Activated effector memory CD4-positive, alpha-beta T cell treated with anti-CD3 and anti-CD28 coated beads, Interleukin-2, amount 50 U/mL, for 16 hours (primary cell): ENCODE measurements around the gene ARHGAP40.

Source experiments
- DNase-seq: peaks from one replicate; pipeline ENCODE4 v3.0.0-alpha.2; 2020

The ARHGAP40 gene

DNA sequence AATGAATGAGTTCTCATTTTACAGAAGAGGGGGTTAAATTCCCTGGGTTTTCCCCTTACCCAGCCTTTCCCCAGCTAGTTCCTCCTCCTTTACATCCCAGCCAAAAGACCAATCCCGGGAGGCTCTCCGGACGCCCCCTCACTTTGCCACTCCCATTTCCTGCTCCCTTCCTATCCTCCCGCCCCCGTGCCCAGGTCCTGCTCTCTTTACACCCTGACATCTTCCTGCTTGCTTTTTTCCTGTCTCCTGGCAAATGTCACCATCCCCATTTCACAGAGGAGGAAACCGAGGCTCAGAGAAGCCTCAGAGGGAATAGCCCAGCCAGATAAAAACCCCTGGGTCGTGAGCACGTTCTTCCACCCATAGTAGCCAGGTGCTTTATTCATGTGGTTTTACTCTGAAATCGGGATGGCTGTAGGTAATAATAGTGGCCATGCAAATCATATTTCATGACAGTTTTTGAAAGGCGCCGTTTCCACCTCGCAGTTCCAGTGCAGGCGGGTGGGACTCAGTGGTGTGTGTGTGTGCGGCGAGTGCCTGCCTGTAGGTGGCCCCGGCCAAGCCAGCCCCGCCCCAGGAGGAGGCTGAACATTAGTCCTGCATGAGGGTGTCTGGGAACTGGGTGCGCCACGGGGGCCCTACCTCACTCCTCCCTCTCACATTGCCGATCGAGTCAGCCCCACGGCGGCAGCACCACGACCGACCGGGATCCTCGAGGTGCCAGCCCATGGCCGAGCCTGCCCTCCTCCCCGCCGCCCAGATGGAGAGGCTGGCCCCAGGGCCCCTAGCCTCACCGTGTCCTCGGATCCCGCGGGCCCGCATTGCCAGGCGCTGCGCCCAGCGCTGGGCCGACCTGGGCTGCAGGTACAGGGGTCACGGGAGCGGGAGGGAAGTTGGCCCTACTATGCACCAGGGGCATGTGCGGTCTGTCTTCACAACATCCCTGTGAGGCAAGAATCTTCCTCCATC is at the start of gene ARHGAP40:
Gene ARHGAP40, plus strand, starts transcription at position 594 of the 969 bp plus-strand sequence.
- DNase-seq: no peak

DNA sequence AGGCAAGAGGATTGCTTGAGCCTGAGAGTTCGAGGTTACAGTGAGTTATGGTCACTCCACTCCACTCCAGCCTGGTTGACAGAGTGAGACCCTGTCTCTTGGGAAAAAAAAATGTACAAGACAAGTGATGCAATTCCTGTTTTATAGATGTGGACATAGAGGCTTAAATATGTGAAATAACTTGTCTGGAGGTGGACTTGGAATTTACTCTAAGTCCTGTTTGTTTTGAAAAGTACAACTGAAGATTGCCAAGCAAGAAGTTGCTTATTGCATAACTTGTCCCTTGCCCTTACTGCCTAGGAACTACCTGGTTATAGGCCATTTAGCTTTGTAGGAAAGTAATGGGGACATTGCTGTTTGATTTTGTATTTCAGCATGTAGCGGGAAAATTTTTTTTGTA is 46.6 kb upstream of the ARHGAP40 start:
- DNase-seq: no peak

DNA sequence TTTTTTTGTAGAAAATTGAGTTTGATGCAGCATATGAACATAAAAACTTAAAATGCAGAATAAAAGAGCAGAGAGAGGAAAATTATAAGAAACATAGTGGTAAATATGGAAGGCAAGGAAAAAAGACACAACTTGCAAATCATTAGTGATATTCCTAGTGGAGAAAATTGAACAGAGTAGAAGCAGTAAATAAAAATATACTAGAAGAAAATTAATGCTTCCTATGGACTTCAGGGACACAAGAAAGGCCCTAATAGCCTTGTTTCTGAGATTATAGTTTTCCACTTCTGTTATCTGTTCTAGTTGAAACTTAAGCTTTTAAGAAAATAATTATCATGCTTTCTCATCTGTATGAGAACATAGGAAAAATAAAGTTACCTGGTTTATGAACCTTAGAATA is 46.2 kb upstream of the ARHGAP40 start:
- no peak for DNase-seq

DNA sequence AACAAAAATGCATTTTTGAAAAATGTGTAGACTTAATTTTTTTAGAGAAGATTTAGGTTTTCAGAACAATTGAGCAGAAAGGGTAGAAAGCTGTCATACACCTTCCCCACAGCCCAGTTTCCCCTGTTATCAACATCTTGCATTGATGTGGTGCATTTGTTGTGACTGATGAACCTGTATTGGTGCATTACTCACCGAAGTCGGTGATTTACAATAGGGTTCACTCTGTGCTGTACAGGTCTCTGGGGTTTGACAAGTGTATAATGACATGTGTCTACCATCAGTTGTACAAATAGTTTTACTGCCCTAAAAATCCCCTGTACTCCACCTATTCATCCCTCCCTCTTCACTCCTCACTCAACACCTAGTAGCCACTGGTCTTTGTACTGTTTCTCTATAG is 44.4 kb upstream of the ARHGAP40 start:
- DNase-seq: no peak

DNA sequence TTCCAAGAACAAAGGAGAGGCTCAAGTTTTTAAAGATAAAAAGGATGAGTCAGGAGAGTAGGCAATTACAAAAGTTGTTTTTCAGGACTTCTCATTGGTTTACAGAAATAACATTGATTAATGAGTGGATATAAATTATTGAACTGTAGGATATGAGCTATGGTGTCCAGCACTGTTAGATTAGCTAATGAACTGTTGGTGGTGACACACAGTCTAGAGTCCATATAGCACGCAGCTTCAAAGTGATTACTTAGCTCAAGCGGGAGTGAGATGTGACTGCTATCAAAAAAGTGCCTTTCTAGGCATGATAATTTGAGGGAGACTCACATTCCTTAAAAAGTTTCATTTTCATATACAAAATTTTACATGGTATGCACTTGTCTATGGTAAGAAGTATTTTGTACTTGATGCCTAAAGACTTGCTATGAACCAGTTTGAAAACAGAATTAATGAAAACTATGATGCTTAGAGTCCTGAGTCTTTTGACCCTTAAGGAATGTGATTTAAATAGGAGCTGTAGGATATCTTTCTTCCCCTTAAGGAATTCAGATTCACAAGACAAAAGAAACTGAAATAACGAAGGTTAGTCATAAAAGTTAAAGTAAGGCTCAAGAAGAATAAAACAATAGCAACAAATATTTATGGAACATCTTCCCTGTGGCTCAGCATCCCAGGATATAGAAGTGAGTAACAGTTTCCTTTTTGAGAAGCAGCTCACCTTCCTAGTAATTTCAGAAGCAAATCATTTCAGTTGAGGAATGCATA is 42.8 kb upstream of the ARHGAP40 start:
- DNase-seq: no peak

DNA sequence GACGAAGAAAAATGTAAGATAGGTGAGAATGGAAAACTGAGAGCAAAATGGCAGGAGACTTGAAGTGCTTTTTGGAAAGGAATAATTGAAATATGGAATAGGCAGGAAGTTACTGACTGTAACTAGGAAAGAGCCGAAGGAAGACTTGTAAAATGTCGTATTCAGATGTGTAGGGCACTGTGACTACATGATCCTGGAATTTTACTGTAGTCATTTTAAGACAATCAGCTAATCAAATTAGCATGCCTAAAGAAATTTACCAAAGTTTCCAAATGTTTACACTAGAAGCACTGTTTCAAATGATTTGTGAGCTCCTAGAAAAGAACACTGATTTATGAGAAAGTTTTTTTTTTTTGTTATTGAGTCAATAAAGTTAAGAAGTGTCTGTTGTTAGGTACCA is 41.8 kb upstream of the ARHGAP40 start:
- DNase-seq: no peak

DNA sequence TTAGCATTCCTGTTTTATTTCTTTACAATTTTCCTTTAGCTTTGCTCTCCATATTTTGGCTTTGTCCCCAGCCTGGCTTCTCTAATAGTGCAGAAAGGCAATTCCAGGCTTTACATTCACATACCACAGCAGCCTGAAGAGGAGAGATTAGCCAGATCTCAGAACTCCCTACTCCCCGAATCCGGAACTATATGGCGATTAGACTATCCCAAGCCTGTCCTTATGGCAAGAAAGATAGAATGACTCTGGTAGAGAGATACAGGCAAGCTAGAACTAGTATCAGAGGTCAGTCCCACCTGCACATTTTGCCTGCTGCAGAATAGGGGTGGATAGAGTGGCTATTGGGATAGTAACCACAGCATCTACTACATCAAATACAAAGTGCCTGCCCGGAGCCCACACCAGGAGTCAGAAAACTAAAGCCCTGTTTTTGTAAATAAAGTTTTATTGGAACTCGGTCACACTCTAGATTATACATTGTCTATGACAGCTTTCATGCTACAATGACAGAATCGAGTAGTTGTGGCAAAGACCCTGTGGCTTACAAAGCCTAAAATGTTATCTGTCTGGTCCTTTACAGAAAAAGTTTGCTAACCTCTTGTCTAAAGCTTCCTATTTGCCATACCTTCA is 37.7 kb upstream of the ARHGAP40 start:
- DNase-seq: no peak

DNA sequence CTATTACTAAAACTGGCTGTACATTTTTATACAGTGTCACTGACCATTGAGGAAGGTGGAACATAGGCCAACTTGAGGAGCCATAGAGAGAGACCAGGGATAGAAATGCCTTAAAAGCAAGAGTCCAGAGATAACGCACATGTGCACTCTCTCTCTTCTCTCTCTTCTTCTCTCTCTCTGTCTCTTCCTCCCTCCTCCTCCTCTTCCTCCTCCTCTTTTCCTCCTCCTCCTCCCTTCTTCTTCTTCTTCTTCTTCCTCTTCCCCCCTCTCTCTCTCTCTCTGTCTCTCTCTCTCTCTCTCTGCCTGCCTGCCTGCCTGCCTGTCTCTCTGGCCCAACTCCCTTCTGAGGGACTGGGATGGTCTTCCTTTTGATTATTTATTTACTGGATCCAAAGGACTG is 36.9 kb upstream of the ARHGAP40 start:
- no peak for DNase-seq

DNA sequence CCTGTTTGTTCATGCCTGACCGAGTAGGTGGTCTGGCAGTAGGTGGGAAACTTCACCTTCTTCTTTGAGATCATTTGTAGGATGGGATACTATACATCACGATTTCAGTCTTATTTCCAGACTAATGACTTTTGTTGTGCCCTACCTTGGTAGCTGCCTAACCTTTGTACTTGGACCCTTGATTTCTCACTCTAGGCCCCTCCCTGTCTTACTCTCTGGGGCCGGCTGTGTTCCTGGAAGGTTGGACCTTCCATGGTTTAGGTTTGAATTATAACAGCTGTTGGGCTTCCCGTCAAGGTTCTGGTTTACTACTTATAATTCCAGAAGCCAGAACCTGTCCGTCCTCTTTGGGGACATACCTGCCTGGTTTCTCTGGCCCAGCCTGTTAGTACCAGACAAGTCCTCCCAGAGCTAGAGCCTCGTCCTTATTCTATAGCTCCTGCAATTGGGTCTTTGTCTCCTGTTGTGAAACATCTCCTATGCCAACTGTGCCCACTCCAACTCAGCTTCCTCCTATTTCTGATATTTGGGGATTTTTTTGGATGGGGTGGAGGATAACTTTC is 35.5 kb upstream of the ARHGAP40 start:
- no peak for DNase-seq

DNA sequence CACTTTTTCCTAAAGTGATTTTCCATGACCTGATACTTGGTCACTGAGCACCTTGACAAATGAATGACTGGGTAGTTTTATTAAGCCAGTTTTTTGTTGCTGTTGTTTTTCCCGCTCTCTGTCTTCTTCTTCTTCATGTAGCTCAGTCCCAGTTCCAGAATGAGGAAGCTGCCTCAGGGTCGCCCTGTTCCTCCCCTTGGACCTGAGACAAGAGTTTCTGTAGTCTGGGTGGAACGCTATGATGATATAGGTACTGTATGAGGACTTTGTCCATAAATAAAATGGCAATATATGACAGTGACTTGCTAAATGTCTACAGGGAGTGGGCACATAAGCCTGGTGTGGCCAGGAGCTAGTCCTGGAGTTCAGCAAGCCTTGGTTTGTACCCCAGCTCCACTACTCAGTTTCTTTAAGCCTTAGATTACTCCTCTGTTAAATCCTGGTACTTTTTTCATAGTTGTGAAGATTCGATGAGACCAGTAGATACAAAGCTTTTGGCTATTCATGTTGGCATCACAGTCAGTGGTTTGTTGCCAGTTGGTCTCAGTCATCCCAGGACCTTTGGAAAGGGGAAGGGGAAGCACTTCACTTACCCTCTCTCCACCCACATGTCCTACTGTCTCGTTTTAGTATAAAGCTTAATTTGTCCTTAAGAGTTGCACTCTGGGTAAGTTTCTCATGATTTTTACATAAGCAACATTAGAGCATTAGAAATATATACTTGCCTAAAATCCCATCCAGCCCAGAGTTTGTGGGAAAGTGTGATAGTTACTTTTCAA is 31.7 kb upstream of the ARHGAP40 start:
- no peak for DNase-seq

DNA sequence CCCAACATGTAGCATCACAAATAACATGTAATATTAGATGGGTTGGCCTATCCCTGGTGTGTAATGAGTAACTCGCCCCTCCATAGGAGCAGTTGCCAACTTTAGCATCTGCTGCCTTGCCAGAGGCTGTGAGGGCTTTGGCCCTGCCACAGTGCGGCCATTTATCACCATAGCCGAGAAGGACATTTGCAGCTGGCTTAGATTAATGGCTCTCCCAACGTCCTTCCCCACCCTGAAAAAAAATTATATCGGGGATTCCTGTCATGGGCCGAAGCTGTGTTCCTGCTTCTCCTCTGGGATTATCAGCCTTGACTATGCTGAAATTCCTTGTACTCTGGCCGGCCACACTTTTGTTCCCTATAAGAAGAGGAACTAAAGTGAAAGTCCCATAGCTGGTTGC is 28.2 kb upstream of the ARHGAP40 start:
- no peak for DNase-seq

DNA sequence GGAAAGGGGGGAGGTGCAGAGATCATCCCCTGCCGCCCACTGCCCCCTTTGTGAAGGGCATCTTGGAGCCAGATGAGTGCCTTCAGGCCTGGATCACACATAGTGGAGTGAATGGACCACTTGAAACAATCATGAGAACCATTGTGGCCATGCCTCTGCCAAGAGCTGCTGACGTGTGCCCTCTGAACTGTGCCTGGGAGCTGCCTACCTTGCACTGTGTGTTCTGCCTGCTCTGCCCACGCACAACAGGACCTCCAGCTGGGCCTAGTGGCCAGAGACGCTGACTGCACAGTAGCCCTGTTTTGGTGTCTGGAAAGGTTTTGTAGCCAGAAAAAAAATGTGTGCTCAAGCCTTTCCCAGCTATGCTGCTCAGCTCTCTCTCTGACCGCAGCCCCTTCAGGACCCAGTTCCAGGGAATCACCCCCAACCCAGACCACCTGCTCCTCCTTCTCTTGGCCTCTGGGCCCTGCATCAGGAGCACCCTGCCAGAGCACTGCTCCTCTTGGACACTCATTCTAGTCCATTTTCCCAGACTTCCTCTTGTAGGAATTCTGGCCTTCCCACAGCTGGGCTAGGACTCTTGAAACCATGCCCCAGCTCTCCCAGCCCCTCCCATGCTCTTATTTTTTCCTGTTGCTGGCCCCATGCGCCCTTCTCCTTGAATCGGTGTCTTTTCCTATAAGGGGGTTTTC is 22.2 kb upstream of the ARHGAP40 start:
- DNase-seq: no peak

DNA sequence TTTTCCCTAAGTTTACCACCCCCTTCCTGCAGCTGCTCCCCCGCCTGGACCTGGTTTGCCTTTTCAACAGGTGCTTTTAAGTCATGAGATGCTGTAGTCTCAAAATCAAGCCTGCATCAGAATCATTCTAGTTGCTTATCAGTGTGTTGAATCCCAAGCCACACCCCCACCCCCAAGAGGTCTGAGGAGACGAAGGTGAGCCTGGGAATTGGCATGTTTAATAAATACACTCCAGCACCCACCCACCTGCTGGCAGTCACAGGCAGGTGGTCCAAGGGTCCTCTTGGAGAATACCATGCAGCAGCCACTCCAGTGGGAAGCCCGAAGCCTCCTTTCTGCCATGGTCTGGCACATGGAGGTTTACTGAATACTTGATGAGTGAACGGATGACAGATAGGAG is 21.7 kb upstream of the ARHGAP40 start:
- DNase-seq: no peak

DNA sequence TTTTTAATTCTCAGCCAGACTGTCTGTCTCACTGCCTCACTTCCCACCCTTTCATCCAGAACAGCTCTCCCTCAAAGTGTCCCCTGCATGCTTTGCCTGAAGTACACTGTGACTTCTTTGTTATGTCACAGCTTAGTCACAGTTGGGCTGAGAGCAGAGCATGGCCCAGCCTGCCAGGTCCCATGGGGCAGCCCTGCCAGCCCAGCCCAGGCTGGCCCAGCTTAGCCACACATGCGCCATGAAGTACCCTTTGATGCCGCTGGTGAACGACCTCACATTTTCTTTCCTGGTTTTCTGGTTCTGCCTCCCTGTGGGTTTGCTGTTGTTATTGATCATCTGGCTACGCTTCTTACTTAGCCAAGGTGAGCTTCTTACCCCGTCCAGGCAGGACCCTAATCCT is 20.6 kb upstream of the ARHGAP40 start, which contains the start of gene ADIG:
Gene ADIG, plus strand, starts transcription at position 185 of the 400 bp plus-strand sequence. Its CDS starts 54 bp downstream, at position 239.
- no peak for DNase-seq

DNA sequence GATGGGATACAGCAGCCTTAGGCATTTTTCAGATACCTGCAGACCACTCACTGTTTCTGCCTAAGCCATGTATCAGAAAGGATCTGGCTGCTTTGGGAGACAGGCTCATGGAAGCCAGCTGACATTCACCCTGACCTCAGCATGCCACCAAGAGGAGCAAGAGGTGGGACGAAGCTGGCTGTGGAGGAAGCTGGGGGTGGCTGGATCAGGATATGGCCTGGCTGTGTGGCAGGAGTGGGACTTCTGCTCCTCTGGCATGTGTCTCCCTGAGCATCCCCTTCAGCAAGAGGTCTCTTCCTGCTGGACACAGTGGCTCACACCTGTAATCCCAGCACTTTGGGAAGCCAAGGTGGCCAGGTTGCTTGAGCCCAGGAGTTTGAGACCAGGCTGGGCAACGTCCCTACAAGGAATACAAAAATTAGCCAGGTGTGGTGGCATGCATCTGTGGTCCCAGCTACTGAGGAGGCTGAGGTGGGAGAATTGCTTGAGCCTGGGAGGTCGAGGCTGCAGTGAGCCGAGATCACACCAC is 19.7 kb upstream of the ARHGAP40 start:
- DNase-seq: no peak

DNA sequence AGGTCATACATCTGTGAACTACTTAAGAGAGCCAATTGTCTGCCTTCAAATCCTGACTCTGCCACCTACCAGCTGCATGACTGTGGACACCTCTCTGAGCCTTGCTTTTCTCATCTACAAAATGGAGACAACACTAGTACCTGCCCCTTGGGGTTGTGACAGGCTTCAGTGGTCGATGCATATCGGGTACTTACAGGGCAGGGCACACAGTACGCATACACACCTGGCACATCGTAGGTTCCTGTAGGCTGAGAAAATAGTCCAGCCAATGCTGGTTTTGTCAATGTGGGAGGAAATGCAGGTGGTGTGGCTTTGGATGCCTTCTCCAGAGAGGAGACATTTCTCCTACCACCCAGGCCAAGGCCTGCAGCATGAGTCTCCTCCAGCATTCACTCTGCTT is 18.3 kb upstream of the ARHGAP40 start:
- no peak for DNase-seq

DNA sequence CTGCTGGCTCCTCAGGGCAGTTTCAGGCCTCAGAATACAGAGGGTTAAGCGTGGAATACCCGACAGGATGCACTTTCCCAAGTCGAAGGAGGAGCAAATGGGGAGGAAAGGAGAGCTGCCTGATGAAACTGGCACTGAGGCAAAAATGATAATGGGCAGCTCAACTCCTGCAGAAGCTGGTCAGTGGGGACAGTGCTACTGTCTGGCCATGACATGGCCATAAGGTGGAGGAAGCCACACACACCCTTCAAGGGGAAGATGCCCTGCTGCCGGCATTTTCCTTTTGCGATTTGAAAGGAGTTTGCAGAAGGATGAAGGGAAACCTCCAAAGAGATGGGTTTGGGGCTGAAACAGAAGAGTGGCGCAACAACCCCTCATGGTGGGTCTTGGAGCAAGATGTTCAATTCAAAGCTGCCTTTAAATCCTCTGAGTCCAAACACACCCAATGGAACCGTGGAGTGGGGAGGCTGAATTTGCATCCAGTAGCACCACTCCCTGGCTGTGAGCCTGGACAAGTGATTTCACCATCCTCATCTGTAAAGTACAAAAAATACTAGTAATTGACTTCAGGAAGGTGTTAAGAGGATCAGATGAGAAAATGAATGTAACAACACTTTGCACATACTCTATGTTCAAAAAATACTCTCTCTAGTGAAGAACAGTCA is 17.4 kb upstream of the ARHGAP40 start:
- no peak for DNase-seq

DNA sequence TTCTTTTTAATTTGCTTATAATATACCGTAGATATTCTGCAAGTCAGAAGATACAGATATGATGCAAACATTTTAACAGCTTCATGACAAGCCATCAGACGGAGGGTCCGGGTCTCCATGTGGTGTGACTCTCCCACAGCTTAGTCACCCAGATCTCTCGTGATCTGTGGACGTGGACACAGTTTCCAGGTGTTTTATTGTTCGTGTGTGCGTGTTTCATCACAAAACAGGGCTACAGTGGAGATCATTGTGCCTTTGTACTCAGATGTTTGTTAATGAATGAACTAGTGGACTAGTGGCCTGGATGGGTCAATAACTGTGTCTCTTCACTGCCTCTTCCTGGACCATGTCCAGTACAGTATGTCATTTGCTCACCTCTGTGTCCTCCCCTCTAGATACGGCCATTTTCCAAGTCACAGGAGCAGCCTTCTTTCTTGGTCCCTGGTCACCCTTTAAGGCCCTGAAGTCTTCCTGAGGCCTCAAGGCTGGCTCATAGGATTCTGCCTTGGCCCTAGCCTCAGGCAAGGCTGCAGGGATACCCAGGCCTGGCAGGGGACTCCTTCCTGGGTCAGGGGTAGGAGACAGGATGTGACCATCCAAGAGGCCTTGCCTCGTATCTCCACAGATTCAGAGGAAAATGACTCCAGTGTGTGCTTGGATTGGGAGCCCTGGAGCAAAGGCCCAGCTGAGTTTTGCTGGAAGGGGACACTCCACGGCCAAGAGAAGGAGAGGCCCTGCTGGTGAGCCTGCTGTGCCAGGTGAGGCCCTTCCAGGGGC is 16.0 kb upstream of the ARHGAP40 start:
- no peak for DNase-seq

DNA sequence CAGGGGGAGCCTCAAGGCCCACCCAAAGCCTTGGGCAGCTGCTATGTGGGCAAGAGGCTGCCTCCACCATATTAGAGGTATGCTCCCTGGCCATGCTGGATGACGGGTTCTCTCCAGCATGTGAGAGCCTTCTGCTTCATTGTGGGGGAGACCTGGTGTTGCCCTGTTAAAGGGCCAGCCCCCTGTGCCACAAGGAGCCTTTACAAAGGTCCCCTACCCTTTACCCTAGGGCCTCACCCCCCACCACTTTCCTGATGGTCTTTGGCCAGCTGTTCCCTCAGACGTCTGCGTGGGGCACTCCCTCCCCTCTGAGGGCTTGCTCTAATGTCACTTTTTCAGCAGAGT is 15.5 kb upstream of the ARHGAP40 start:
- no peak for DNase-seq

DNA sequence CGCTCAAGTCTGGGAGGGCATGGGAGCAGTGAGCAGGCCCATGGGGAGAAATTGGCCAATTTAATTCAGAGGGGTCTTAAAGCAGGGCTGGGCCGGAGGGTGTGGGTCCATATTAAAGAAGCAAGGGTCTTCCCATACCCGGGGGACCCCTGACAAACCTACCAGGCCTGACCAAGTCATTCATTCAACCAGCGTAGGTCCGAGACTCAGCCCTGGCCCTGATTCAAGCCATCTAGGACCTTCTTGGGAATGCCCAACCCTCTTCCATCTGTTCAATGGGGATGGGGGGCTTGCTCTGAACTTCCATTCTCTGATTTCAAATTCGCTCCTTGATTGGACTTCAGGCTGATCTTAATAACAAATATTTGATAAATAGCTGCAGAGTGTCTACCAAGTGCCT is 13.3 kb upstream of the ARHGAP40 start:
- DNase-seq: no peak
